Mesothelial cell of epicardium (in vitro differentiated cells): ENCODE measurements around the gene ALAS1. TPM values are rescaled to one million over a fixed set of nuclear protein-coding genes. Genes with fewer than 3 reads are reported as not detected.

Experiments
- DNase-seq, 2 experiments: peaks; one replicate each; pipeline ENCODE4 v3.0.0; 2021; ENCODE audit warnings: low spot score in 2 of 2; ENCODE audit not compliant: unreplicated experiment in 2 of 2
- H3K27ac Mint-ChIP-seq: 2 replicates; pipeline ENCODE4 v1.8.0; 2021; ENCODE audit warnings: mixed read lengths
- H3K27me3 Mint-ChIP-seq: 2 replicates; pipeline ENCODE4 v1.8.0; 2021; ENCODE audit warnings: low read depth, mixed read lengths
- H3K36me3 Mint-ChIP-seq: 2 replicates; pipeline ENCODE4 v1.8.0; 2021; ENCODE audit warnings: mixed read lengths
- H3K4me1 Mint-ChIP-seq: 2 replicates; pipeline ENCODE4 v1.8.0; 2021; ENCODE audit warnings: mixed read lengths
- H3K4me3 Mint-ChIP-seq: 2 replicates; pipeline ENCODE4 v1.8.0; 2021; ENCODE audit warnings: mild to moderate bottlenecking, moderate library complexity, mixed read lengths
- H3K9me3 Mint-ChIP-seq: 2 replicates; pipeline ENCODE4 v1.8.0; 2021; ENCODE audit warnings: mixed read lengths
- CTCF ChIP-seq: fragments of 200-600 bp; sonication (generic); IDR thresholded peaks from one replicate; pipeline ENCODE4 v1.5.0; 2021; ENCODE audit warnings: antibody characterized with exemption; ENCODE audit not compliant: unreplicated experiment
- total RNA-seq: library from RNA; stranded (reverse); gene quantifications from 3 replicates; pipeline ENCODE4 v1.2.1, GENCODE V29; 2021

Gene ALAS1
- total RNA-seq, 1 donor from 2014 or later, result 32.1 TPM

- no peak for DNase-seq
- peaks cover 10% of the 10 kb centered on the region for H3K4me1 Mint-ChIP-seq
- H3K4me3 Mint-ChIP-seq, result no peak overlapping the region
- no peaks in the 10 kb centered on the region for H3K9me3 Mint-ChIP-seq
- no peaks in the 10 kb centered on the region for H3K36me3 Mint-ChIP-seq
- TF ChIP-seq CTCF, result no peak
- no peaks in the 10 kb centered on the region for H3K27me3 Mint-ChIP-seq
- no peak overlapping the region for H3K27ac Mint-ChIP-seq
Observed at GRCh38 chr3:52223449-52224408, 25.8 kb downstream of the ALAS1 start.

GRCh38 chr3:52225452-52226228 is 27.7 kb downstream of the ALAS1 start, which contains the start of gene TLR9:
Gene TLR9, minus strand, starts transcription at chr3:52225645. Its CDS starts 116 bp downstream, at chr3:52225529.
- Mint-ChIP-seq H3K9me3 (no peaks in the 10 kb centered on the region), H3K4me1 (no peaks in the 10 kb centered on the region), H3K4me3 (no peak within 1 kb of the TSS), H3K27ac (no peak within 1 kb of the TSS), H3K36me3 (peaks cover 8% of the 10 kb centered on the region), H3K27me3 (no peaks in the 10 kb centered on the region)
- DNase-seq, result no peak
- no peak for TF ChIP-seq CTCF

GRCh38 chr3:52226229-52226817 is 28.4 kb downstream of the ALAS1 start:
- no peak overlapping the region for H3K27ac Mint-ChIP-seq
- no peak for DNase-seq
- H3K27me3 Mint-ChIP-seq, result no peaks in the 10 kb centered on the region
- H3K9me3 Mint-ChIP-seq, result no peaks in the 10 kb centered on the region
- no peaks in the 10 kb centered on the region for H3K4me1 Mint-ChIP-seq
- H3K36me3 Mint-ChIP-seq, result peaks cover 9% of the 10 kb centered on the region
- no peak overlapping the region for H3K4me3 Mint-ChIP-seq
- TF ChIP-seq CTCF, result no peak

GRCh38 chr3:52227117-52227516 is 29.2 kb downstream of the ALAS1 start:
- no peaks in the 10 kb centered on the region for H3K4me1 Mint-ChIP-seq
- no peaks in the 10 kb centered on the region for H3K9me3 Mint-ChIP-seq
- H3K27me3 Mint-ChIP-seq, result no peaks in the 10 kb centered on the region
- no peak for DNase-seq
- peaks cover 11% of the 10 kb centered on the region for H3K36me3 Mint-ChIP-seq
- TF ChIP-seq CTCF, result no peak
- no peak overlapping the region for H3K27ac Mint-ChIP-seq
- no peak overlapping the region for H3K4me3 Mint-ChIP-seq

GRCh38 chr3:52227766-52228165 is 29.8 kb downstream of the ALAS1 start:
- Mint-ChIP-seq H3K9me3 (no peaks in the 10 kb centered on the region), H3K27me3 (no peaks in the 10 kb centered on the region), H3K36me3 (peaks cover 11% of the 10 kb centered on the region), H3K27ac (no peak overlapping the region), H3K4me3 (no peak overlapping the region), H3K4me1 (no peaks in the 10 kb centered on the region)
- DNase-seq, result no peak
- no peak for TF ChIP-seq CTCF
